Stimulated activated CD8-positive, alpha-beta memory T cell treated with anti-CD3 and anti-CD28 coated beads, Interleukin-12 subunit alpha, Interleukin-12 subunit beta, amount 100 ng/mL, for 1 hour (primary cell): Measurements from ENCODE around the gene ANKRD6.

Experiments
- DNase-seq: peaks from one replicate; pipeline ENCODE4 v3.0.0-alpha.2; 2020; ENCODE audit warnings: low read depth

The ANKRD6 gene

GRCh38 chr6:89657445-89658158 lies 224.7 kb downstream of the ANKRD6 start:
- DNase-seq, result no peak

GRCh38 chr6:89660981-89661380 lies 228.0 kb downstream of the ANKRD6 start:
- no peak for DNase-seq

- DNase-seq, result no peak
Measured at GRCh38 chr6:89661559-89661958, 228.6 kb downstream of the ANKRD6 start.

- no peak for DNase-seq
Measured at GRCh38 chr6:89662659-89663223, 229.8 kb downstream of the ANKRD6 start.

- no peak for DNase-seq
Measured at GRCh38 chr6:89667872-89668556, 235.1 kb downstream of the ANKRD6 start.

GRCh38 chr6:89669002-89669401 lies 236.1 kb downstream of the ANKRD6 start:
- no peak for DNase-seq

- DNase-seq, result no peak
Measured at GRCh38 chr6:89670935-89671565, 238.1 kb downstream of the ANKRD6 start.

- no peak for DNase-seq
Measured at GRCh38 chr6:89675949-89676748, 243.2 kb downstream of the ANKRD6 start.

GRCh38 chr6:89678531-89678930 lies 245.6 kb downstream of the ANKRD6 start:
- no peak for DNase-seq

- no peak for DNase-seq
Measured at GRCh38 chr6:89679215-89680120, 246.5 kb downstream of the ANKRD6 start.

- no peak for DNase-seq
Measured at GRCh38 chr6:89680150-89680549, 247.2 kb downstream of the ANKRD6 start.

GRCh38 chr6:89680551-89680950 lies 247.6 kb downstream of the ANKRD6 start:
- DNase-seq, result no peak

- DNase-seq, result no peak
Measured at GRCh38 chr6:89681983-89682564, 249.1 kb downstream of the ANKRD6 start.

- no peak for DNase-seq
Measured at GRCh38 chr6:89682991-89683390, 250.0 kb downstream of the ANKRD6 start.
